ENCODE measurements around the gene NFASC.

- TF ChIP-seq CTCF (conservative IDR thresholded peaks at IDR 0.05; ENCODE audit: low read length) = no peak
- no peak for TF ChIP-seq EZH2phosphoT487 (IDR thresholded peaks at IDR 0.05; ENCODE audit: borderline replicate concordance, low read depth, low read length)
These were observed 66.1 kb downstream of the NFASC start for GRCh38 chr1:204936765-204937164.
